K562 (cell line): Measurements from ENCODE around the gene COMMD9.

Experiments
- CHD4 ChIP-seq: fragments of 200-600 bp; sonication (generic); IDR thresholded peaks from 3 replicates; pipeline ENCODE4 v1.6.1; 2012; ENCODE audit warnings: low read depth, mild to moderate bottlenecking, mixed read lengths, low read length, inconsistent platforms; ENCODE audit not compliant: insufficient read depth, insufficient replicate concordance, poor library complexity, severe bottlenecking
- ESRRA ChIP-seq: fragments of 450-650 bp; IDR thresholded peaks from 2 replicates; pipeline ENCODE4 v1.6.1; 2014; ENCODE audit warnings: low read depth, mild to moderate bottlenecking, moderate library complexity, borderline replicate concordance
- FIP1L1 ChIP-seq: fragments of 200-400 bp; formaldehyde crosslinking; IDR thresholded peaks from 2 replicates; pipeline ENCODE4 v1.6.1; 2018; ENCODE audit warnings: mild to moderate bottlenecking, low read depth, low read length; ENCODE audit not compliant: poor library complexity, severe bottlenecking
- MAZ ChIP-seq, 2 experiments: fragments of 450-650 bp in 1 of 2; sonication (generic) in 1 of 2; formaldehyde crosslinking; IDR thresholded peaks in 1 of 2; conservative IDR thresholded peaks in 1 of 2; 2 replicates each; pipeline versions ENCODE4 v1.4.0 to v1.5.0; 2020; ENCODE audit warnings: mild to moderate bottlenecking in 1 of 2, missing genetic modification reagents in 1 of 2
- NR2C2 ChIP-seq, 2 experiments: fragments of 200-800 bp in 1 of 2; sonication (Bioruptor generic) in 1 of 2; sonication (generic) in 1 of 2; formaldehyde crosslinking in 1 of 2; IDR thresholded peaks; 2 replicates each; pipeline versions ENCODE4 v1.6.1 to v1.8.0; 2016 to 2022; ENCODE audit warnings: mild to moderate bottlenecking in 1 of 2, missing compliant biosample characterization in 1 of 2, missing genetic modification characterization in 1 of 2, missing genetic modification reagents in 1 of 2
- RBBP5 ChIP-seq: fragments of 200-600 bp; sonication (generic); IDR thresholded peaks from 2 replicates; pipeline ENCODE4 v1.6.1; 2012; ENCODE audit warnings: borderline replicate concordance, mild to moderate bottlenecking, low read length, control low read depth, inconsistent platforms; ENCODE audit not compliant: insufficient read depth, poor library complexity, severe bottlenecking
- RFX1 ChIP-seq: fragments of 450-650 bp; IDR thresholded peaks from 2 replicates; pipeline ENCODE4 v1.6.1; 2016; ENCODE audit warnings: mild to moderate bottlenecking, moderate library complexity
- SAFB2 ChIP-seq: fragments of 200-400 bp; formaldehyde crosslinking; IDR thresholded peaks from 2 replicates; pipeline ENCODE4 v1.6.1; 2018; ENCODE audit warnings: borderline replicate concordance, low read length, low read depth, moderate library complexity; ENCODE audit not compliant: severe bottlenecking
- SMARCB1 ChIP-seq: IDR thresholded peaks from 2 replicates; pipeline ENCODE4 v1.6.1; 2011; ENCODE audit warnings: improper control_type of control experiment, low read depth; ENCODE audit not compliant: insufficient read length
- ZBTB8A ChIP-seq: fragments of 450-650 bp; IDR thresholded peaks from 2 replicates; pipeline ENCODE4 v1.6.1; 2018; ENCODE audit warnings: mild to moderate bottlenecking, moderate library complexity; ENCODE audit not compliant: partially characterized antibody
- ZNF445 ChIP-seq: fragments of 250-450 bp; sonication (Bioruptor Pico); IDR thresholded peaks from 2 replicates; pipeline ENCODE4 v1.4.0; 2020; ENCODE audit warnings: low read depth, mild to moderate bottlenecking, moderate library complexity
- TF ChIP-seq, protein P1 (sequence below): IDR thresholded peaks from 2 replicates; pipeline ENCODE4 v1.6.1; 2016; ENCODE audit warnings: missing genetic modification characterization, missing compliant biosample characterization
- TF ChIP-seq, protein P2 (sequence below): fragments of 200-800 bp; sonication (Bioruptor generic); IDR thresholded peaks from 2 replicates; pipeline ENCODE4 v1.6.1; 2016; ENCODE audit warnings: missing genetic modification characterization, missing compliant biosample characterization

DNA sequence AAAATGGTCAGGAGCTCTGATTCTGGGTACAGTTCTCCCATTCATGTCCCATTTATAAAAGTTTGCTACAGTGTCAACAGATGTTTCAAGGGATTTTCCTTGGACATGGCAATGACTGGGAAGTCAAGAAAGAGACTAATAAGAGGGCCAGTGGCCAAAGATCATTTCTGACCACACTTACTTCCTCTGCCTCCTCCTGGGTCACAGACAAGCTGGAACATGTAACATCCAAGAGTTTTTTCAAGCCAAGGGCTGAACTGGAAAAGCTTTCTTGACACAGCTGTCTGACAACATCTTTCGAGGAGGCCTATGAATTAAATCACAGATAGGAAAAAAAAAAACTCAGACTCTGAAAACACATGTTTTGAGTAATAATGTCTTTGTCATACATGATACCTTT, 8.7 kb downstream of the COMMD9 start:
- TF ChIP-seq SMARCB1 (no peak), ESRRA (no peak), SAFB2 (no peak), ZNF445 (CRISPR knock-in tag) (no peak), RFX1 (no peak), ZBTB8A (no peak), CHD4 (no peak), MAZ (CRISPR knock-in tag; conservative IDR thresholded peaks at IDR 0.05 in 1 of 2, IDR thresholded peaks at IDR 0.05 in 1 of 2) (no peak), RBBP5 (no peak), NR2C2 (CRISPR knock-in tag; IDR thresholded peaks at IDR 0.05) (no peak), NR2C2 (tag; IDR thresholded peaks at IDR 0.05) (no peak), FIP1L1 (no peak)
- TF ChIP-seq, protein P1, sequence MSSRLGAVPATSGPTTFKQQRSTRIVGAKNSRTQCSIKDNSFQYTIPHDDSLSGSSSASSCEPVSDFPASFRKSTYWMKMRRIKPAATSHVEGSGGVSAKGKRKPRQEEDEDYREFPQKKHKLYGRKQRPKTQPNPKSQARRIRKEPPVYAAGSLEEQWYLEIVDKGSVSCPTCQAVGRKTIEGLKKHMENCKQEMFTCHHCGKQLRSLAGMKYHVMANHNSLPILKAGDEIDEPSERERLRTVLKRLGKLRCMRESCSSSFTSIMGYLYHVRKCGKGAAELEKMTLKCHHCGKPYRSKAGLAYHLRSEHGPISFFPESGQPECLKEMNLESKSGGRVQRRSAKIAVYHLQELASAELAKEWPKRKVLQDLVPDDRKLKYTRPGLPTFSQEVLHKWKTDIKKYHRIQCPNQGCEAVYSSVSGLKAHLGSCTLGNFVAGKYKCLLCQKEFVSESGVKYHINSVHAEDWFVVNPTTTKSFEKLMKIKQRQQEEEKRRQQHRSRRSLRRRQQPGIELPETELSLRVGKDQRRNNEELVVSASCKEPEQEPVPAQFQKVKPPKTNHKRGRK = no peak
- TF ChIP-seq, protein P2, sequence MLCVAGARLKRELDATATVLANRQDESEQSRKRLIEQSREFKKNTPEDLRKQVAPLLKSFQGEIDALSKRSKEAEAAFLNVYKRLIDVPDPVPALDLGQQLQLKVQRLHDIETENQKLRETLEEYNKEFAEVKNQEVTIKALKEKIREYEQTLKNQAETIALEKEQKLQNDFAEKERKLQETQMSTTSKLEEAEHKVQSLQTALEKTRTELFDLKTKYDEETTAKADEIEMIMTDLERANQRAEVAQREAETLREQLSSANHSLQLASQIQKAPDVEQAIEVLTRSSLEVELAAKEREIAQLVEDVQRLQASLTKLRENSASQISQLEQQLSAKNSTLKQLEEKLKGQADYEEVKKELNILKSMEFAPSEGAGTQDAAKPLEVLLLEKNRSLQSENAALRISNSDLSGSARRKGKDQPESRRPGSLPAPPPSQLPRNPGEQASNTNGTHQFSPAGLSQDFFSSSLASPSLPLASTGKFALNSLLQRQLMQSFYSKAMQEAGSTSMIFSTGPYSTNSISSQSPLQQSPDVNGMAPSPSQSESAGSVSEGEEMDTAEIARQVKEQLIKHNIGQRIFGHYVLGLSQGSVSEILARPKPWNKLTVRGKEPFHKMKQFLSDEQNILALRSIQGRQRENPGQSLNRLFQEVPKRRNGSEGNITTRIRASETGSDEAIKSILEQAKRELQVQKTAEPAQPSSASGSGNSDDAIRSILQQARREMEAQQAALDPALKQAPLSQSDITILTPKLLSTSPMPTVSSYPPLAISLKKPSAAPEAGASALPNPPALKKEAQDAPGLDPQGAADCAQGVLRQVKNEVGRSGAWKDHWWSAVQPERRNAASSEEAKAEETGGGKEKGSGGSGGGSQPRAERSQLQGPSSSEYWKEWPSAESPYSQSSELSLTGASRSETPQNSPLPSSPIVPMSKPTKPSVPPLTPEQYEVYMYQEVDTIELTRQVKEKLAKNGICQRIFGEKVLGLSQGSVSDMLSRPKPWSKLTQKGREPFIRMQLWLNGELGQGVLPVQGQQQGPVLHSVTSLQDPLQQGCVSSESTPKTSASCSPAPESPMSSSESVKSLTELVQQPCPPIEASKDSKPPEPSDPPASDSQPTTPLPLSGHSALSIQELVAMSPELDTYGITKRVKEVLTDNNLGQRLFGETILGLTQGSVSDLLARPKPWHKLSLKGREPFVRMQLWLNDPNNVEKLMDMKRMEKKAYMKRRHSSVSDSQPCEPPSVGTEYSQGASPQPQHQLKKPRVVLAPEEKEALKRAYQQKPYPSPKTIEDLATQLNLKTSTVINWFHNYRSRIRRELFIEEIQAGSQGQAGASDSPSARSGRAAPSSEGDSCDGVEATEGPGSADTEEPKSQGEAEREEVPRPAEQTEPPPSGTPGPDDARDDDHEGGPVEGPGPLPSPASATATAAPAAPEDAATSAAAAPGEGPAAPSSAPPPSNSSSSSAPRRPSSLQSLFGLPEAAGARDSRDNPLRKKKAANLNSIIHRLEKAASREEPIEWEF (CRISPR knock-in tag) = no peak
